Skin epidermis (tissue), 12 donors: ENCODE results near the gene RACGAP1.

Experiments used
- H3K27ac ChIP-seq, 21 experiments: fragments of 200-600 bp; sonication (generic) in 11 of 21; one replicate each; pipeline ENCODE4 v1.5.0; 2020; ENCODE audit warnings: mild to moderate bottlenecking in 3 of 21, inconsistent platforms in 2 of 21, moderate library complexity in 2 of 21
- H3K4me3 ChIP-seq, 7 experiments: fragments of 200-600 bp; sonication (generic) in 2 of 7; one replicate each; pipeline ENCODE4 v1.5.0; 2020; ENCODE audit warnings: inconsistent platforms in 2 of 7, mild to moderate bottlenecking in 2 of 7, moderate library complexity in 1 of 7

Gene RACGAP1

GRCh38 chr12:49961993-49962764, 63.1 kb downstream of the RACGAP1 start:
- no peak overlapping the region for H3K4me3 ChIP-seq
- H3K27ac ChIP-seq: peak overlapping the region in 1 of 21 experiments; percentile 24

GRCh38 chr12:49961111-49961922, 64.0 kb downstream of the RACGAP1 start, which contains the start of gene AQP5:
TSS of gene AQP5 (plus strand) at chr12:49961872. CDS start at chr12:49962018, 146 bp downstream.
- Histone ChIP-seq H3K27ac (peak within 1 kb of the TSS in 4 of 21 experiments; percentile 24 to 40 (median 36)), H3K4me3 (peak within 1 kb of the TSS in 3 of 7 experiments; percentile 4 to 21 (median 15))

- peak overlapping the region in 3 of 21 experiments; percentile 34 to 40 (median 39) for H3K27ac ChIP-seq
- H3K4me3 ChIP-seq: no peak overlapping the region
Observed at GRCh38 chr12:49960474-49961110, 64.7 kb downstream of the RACGAP1 start.

GRCh38 chr12:49959685-49960473, 65.4 kb downstream of the RACGAP1 start:
- Histone ChIP-seq H3K4me3 (no peak overlapping the region), H3K27ac (no peak overlapping the region)

- Histone ChIP-seq H3K4me3 (no peak overlapping the region), H3K27ac (no peak overlapping the region)
Observed at GRCh38 chr12:49957570-49957967, 67.7 kb downstream of the RACGAP1 start.

GRCh38 chr12:49956663-49957569, 68.4 kb downstream of the RACGAP1 start:
- Histone ChIP-seq H3K4me3 (no peak overlapping the region), H3K27ac (no peak overlapping the region)

- no peak overlapping the region for H3K4me3 ChIP-seq
- no peak overlapping the region for H3K27ac ChIP-seq
Observed at GRCh38 chr12:49955899-49956662, 69.2 kb downstream of the RACGAP1 start.

- H3K4me3 ChIP-seq: no peak overlapping the region
- no peak overlapping the region for H3K27ac ChIP-seq
Observed at GRCh38 chr12:49954863-49955830, 70.1 kb downstream of the RACGAP1 start.

- H3K4me3 ChIP-seq: no peak overlapping the region
- H3K27ac ChIP-seq: no peak overlapping the region
Observed at GRCh38 chr12:49953961-49954846, 71.1 kb downstream of the RACGAP1 start.

GRCh38 chr12:49953151-49953550, 72.1 kb downstream of the RACGAP1 start:
- Histone ChIP-seq H3K27ac (no peak overlapping the region), H3K4me3 (no peak overlapping the region)

GRCh38 chr12:49952391-49953055, 72.8 kb downstream of the RACGAP1 start:
- Histone ChIP-seq H3K4me3 (no peak overlapping the region), H3K27ac (no peak overlapping the region)

- H3K4me3 ChIP-seq: no peak overlapping the region
- H3K27ac ChIP-seq: no peak overlapping the region
Observed at GRCh38 chr12:49951411-49952240, 73.7 kb downstream of the RACGAP1 start.

- no peak within 1 kb of the TSS for H3K4me3 ChIP-seq
Observed at GRCh38 chr12:49950273-49951251, 74.7 kb downstream of the RACGAP1 start, which contains the start of gene AQP2. TSS of gene AQP2 (plus strand) at chr12:49950737. CDS start at chr12:49950831, 94 bp downstream.

More at GRCh38 chr12:49950273-49951251, 74.7 kb downstream of the RACGAP1 start, which contains the start of gene AQP2:
- no peak within 1 kb of the TSS for H3K27ac ChIP-seq
